K562 (cell line): ENCODE results near the gene MARK2. TPM values are rescaled to one million over a fixed set of nuclear protein-coding genes. Genes with fewer than 3 reads are reported as not detected.

ENCODE experiments used
- DMBX1 ChIP-seq: fragments of 250-450 bp; sonication (Bioruptor Pico); IDR thresholded peaks from 2 replicates; pipeline ENCODE4 v1.8.0; 2022; ENCODE audit warnings: inconsistent platforms, mild to moderate bottlenecking, moderate library complexity, borderline replicate concordance
- FOXK2 ChIP-seq, 2 experiments: fragments of 450-650 bp; IDR thresholded peaks in 1 of 2; conservative IDR thresholded peaks in 1 of 2; 2 replicates each; pipeline ENCODE4 v1.6.1; 2016; ENCODE audit warnings: low read depth in 2 of 2, mild to moderate bottlenecking in 1 of 2
- KDM4B ChIP-seq, 2 experiments: fragments of 450-650 bp in 1 of 2; sonication (generic) in 1 of 2; IDR thresholded peaks; 2 replicates each; pipeline ENCODE4 v1.6.1; 2016 to 2017; ENCODE audit warnings: borderline replicate concordance in 2 of 2, antibody characterized with exemption in 1 of 2, low read depth in 1 of 2, mild to moderate bottlenecking in 1 of 2
- MED1 ChIP-seq: sonication (generic); formaldehyde crosslinking; IDR thresholded peaks from 2 replicates; pipeline ENCODE4 v1.8.1; 2023; ENCODE audit warnings: missing genetic modification reagents, borderline replicate concordance
- NCOR1 ChIP-seq: fragments of 450-650 bp; IDR thresholded peaks from 2 replicates; pipeline ENCODE4 v1.6.1; 2016; ENCODE audit warnings: mild to moderate bottlenecking, moderate library complexity
- NEUROD1 ChIP-seq: fragments of 150-350 bp; IDR thresholded peaks from 2 replicates; pipeline ENCODE4 v1.6.1; 2014; ENCODE audit warnings: borderline replicate concordance, low read length, low read depth; ENCODE audit not compliant: partially characterized antibody
- RFX7 ChIP-seq: fragments of 250-450 bp; sonication (Bioruptor Pico); IDR thresholded peaks from 2 replicates; pipeline ENCODE4 v1.5.1; 2021; ENCODE audit warnings: mild to moderate bottlenecking
- SNIP1 ChIP-seq: fragments of 450-650 bp; IDR thresholded peaks from 2 replicates; pipeline ENCODE4 v1.7.1; 2017; ENCODE audit warnings: low read depth, mild to moderate bottlenecking
- SREBF1 ChIP-seq: fragments of 150-350 bp; IDR thresholded peaks from 2 replicates; pipeline ENCODE4 v1.6.1; 2014; ENCODE audit warnings: antibody characterized with exemption, low read depth, low read length, borderline replicate concordance
- TCFL5 ChIP-seq: fragments of 250-450 bp; sonication (Bioruptor Pico); conservative IDR thresholded peaks from 2 replicates; pipeline ENCODE4 v1.6.1; 2021; ENCODE audit warnings: mild to moderate bottlenecking, moderate library complexity, matching md5 sums
- ZBTB7A ChIP-seq: IDR thresholded peaks from 2 replicates; pipeline ENCODE4 v1.6.1; 2011; ENCODE audit warnings: low read depth, mild to moderate bottlenecking, low read length, moderate library complexity, borderline replicate concordance; ENCODE audit not compliant: control insufficient read depth
- ZNF274 ChIP-seq: IDR thresholded peaks from 2 replicates; pipeline ENCODE4 v1.6.1; 2011; ENCODE audit warnings: low read depth, mild to moderate bottlenecking, low read length, moderate library complexity, borderline replicate concordance
- ZNF354B ChIP-seq: fragments of 250-450 bp; sonication (Bioruptor Pico); IDR thresholded peaks from 2 replicates; pipeline ENCODE4 v1.4.0; 2020
- polyA plus RNA-seq, 8 experiments: library from polyadenylated mRNA; depleted of rRNA in 4 of 8; stranded (reverse) in 5 of 8; unstranded in 3 of 8; fragments of >200 nt; fragmentation: Nextera tagmentation in 2 of 8; fragmentation: Illumina TruSeq in 1 of 8; extraction: Ambion mirVana in 2 of 8; extraction: Trizol in 1 of 8; gene quantifications; 2 replicates each; pipeline versions ENCODE4 v1.2.1 to v1.2.3, GENCODE V29; 2011 to 2014; ENCODE audit warnings: inconsistent platforms in 1 of 8, missing spikeins in 1 of 8
- total RNA-seq, 7 experiments: library from RNA; depleted of rRNA in 6 of 7; stranded (reverse); fragments of >200 nt in 6 of 7; fragmentation: Illumina TruSeq in 2 of 7; extraction: Trizol in 2 of 7; gene quantifications; 2 replicates each; pipeline versions ENCODE4 v1.2.1 to v1.2.3, GENCODE V29; 2011 to 2021; ENCODE audit warnings: low replicate concordance in 1 of 7
- TF ChIP-seq, protein P1 (sequence below): fragments of 450-650 bp; formaldehyde crosslinking; IDR thresholded peaks from 2 replicates; pipeline ENCODE4 v1.4.0; 2020; ENCODE audit warnings: mild to moderate bottlenecking, moderate library complexity
- TF ChIP-seq, protein P2 (sequence below): fragments of 200-400 bp; formaldehyde crosslinking; IDR thresholded peaks from 2 replicates; pipeline ENCODE4 v1.6.1; 2017; ENCODE audit warnings: mild to moderate bottlenecking, low read depth, low read length, moderate library complexity
- TF ChIP-seq, protein P3 (sequence below): IDR thresholded peaks from 2 replicates; pipeline ENCODE4 v1.6.1; 2011; ENCODE audit warnings: borderline replicate concordance, low read depth, mild to moderate bottlenecking, moderate library complexity, low read length; ENCODE audit not compliant: insufficient read depth, poor library complexity, severe bottlenecking
- TF ChIP-seq, protein P4 (sequence below), 2 experiments: fragments of 450-650 bp in 1 of 2; sonication (generic) in 1 of 2; formaldehyde crosslinking; conservative IDR thresholded peaks; 2 replicates each; pipeline versions ENCODE4 v1.4.0 to v1.8.1; 2020 to 2022; ENCODE audit warnings: mild to moderate bottlenecking in 1 of 2, missing genetic modification reagents in 1 of 2
- TF ChIP-seq, protein P5 (sequence below), 3 experiments: fragments of 200-800 bp in 1 of 3; sonication (Bioruptor generic) in 1 of 3; sonication (generic) in 1 of 3; formaldehyde crosslinking in 1 of 3; IDR thresholded peaks; 2 replicates each; pipeline versions ENCODE4 v1.6.1 to v1.8.0; 2016 to 2022; ENCODE audit warnings: mild to moderate bottlenecking in 2 of 3, missing compliant biosample characterization in 2 of 3, missing genetic modification characterization in 2 of 3, missing genetic modification reagents in 1 of 3

The MARK2 gene
- total and polyA plus RNA-seq, 9 of the 15 experiments (the other 6 are each of a cell fraction or from before 2014, with no cell fraction given), result 0.32 to 43.5 (median 15.1) TPM

DNA sequence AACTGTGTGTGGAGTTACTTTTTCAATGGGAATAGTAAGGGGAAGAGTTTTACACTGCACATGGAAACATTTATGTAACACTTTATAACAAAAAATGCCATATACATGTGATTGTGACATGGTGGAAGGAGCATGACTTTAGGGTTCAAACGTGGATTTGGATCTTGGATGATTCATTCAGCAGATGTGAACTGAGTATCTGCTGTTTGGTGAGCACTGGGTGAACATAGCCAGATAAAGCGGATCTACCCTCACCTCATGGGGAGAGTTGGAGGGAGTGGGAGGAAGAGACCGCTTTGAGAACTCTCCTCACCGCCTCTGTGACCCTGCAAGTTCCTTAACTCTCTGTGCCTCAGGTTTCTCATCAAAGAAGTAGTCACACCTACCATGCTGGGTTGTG is 103.0 kb downstream of the MARK2 start (continued):
- no peak for TF ChIP-seq DMBX1 (CRISPR knock-in tag)
- TF ChIP-seq NCOR1, result peak; percentile 32; the same call in 1 of the 2 replicates
- no peak for TF ChIP-seq FOXK2 (conservative IDR thresholded peaks at IDR 0.05 in 1 of 2, IDR thresholded peaks at IDR 0.05 in 1 of 2; ENCODE audit: low read depth in 2 of 2)
- no peak for TF ChIP-seq NEUROD1
- no peak for TF ChIP-seq ZNF354B (CRISPR knock-in tag)
- TF ChIP-seq, protein P1, sequence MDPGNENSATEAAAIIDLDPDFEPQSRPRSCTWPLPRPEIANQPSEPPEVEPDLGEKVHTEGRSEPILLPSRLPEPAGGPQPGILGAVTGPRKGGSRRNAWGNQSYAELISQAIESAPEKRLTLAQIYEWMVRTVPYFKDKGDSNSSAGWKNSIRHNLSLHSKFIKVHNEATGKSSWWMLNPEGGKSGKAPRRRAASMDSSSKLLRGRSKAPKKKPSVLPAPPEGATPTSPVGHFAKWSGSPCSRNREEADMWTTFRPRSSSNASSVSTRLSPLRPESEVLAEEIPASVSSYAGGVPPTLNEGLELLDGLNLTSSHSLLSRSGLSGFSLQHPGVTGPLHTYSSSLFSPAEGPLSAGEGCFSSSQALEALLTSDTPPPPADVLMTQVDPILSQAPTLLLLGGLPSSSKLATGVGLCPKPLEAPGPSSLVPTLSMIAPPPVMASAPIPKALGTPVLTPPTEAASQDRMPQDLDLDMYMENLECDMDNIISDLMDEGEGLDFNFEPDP, result no peak
- TF ChIP-seq, protein P2, sequence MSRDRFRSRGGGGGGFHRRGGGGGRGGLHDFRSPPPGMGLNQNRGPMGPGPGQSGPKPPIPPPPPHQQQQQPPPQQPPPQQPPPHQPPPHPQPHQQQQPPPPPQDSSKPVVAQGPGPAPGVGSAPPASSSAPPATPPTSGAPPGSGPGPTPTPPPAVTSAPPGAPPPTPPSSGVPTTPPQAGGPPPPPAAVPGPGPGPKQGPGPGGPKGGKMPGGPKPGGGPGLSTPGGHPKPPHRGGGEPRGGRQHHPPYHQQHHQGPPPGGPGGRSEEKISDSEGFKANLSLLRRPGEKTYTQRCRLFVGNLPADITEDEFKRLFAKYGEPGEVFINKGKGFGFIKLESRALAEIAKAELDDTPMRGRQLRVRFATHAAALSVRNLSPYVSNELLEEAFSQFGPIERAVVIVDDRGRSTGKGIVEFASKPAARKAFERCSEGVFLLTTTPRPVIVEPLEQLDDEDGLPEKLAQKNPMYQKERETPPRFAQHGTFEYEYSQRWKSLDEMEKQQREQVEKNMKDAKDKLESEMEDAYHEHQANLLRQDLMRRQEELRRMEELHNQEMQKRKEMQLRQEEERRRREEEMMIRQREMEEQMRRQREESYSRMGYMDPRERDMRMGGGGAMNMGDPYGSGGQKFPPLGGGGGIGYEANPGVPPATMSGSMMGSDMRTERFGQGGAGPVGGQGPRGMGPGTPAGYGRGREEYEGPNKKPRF, result no peak
- TF ChIP-seq TCFL5, result no peak
- TF ChIP-seq, protein P3, sequence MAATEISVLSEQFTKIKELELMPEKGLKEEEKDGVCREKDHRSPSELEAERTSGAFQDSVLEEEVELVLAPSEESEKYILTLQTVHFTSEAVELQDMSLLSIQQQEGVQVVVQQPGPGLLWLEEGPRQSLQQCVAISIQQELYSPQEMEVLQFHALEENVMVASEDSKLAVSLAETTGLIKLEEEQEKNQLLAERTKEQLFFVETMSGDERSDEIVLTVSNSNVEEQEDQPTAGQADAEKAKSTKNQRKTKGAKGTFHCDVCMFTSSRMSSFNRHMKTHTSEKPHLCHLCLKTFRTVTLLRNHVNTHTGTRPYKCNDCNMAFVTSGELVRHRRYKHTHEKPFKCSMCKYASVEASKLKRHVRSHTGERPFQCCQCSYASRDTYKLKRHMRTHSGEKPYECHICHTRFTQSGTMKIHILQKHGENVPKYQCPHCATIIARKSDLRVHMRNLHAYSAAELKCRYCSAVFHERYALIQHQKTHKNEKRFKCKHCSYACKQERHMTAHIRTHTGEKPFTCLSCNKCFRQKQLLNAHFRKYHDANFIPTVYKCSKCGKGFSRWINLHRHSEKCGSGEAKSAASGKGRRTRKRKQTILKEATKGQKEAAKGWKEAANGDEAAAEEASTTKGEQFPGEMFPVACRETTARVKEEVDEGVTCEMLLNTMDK, result no peak
- no peak; the same call in 1 of the 2 replicates for TF ChIP-seq ZBTB7A
- TF ChIP-seq, protein P4, sequence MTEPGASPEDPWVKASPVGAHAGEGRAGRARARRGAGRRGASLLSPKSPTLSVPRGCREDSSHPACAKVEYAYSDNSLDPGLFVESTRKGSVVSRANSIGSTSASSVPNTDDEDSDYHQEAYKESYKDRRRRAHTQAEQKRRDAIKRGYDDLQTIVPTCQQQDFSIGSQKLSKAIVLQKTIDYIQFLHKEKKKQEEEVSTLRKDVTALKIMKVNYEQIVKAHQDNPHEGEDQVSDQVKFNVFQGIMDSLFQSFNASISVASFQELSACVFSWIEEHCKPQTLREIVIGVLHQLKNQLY (CRISPR knock-in tag; conservative IDR thresholded peaks at IDR 0.05), result no peak
- no peak for TF ChIP-seq MED1 (CRISPR knock-in tag)
- no peak for TF ChIP-seq ZNF274
- no peak for TF ChIP-seq RFX7
- TF ChIP-seq, protein P5, sequence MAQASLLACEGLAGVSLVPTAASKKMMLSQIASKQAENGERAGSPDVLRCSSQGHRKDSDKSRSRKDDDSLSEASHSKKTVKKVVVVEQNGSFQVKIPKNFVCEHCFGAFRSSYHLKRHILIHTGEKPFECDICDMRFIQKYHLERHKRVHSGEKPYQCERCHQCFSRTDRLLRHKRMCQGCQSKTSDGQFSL (CRISPR knock-in tag; IDR thresholded peaks at IDR 0.05), result no peak
- TF ChIP-seq, protein P5 (tag; IDR thresholded peaks at IDR 0.05), result no peak
- no peak for TF ChIP-seq KDM4B (IDR thresholded peaks at IDR 0.05; ENCODE audit: borderline replicate concordance in 2 of 2, low read depth in 1 of 2)
- no peak for TF ChIP-seq SREBF1
- no peak for TF ChIP-seq SNIP1
